ENCODE measurements around the gene SCAMP1.

The SCAMP1 gene

DNA sequence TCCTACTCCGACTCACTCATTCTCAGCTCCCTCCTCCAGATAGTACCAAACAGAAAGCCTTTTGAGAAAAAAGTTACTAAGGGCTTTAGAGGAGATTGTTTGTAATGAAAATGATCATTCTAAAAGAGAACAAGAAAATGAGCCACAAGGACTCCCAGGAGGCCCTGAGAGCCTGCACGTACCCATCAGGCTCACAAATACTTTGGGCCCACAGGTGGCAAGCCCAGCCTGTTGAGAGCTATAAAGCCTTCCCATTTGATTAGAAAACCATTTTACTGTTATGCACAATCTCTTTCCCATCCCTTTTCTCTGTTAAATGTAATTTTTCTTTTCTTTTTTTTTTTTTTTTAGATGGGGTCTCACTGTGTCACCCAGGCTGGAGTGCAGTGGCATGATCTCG, 152.0 kb downstream of the SCAMP1 start:
- DNase-seq (ENCODE audit: low spot score): no peak

DNA sequence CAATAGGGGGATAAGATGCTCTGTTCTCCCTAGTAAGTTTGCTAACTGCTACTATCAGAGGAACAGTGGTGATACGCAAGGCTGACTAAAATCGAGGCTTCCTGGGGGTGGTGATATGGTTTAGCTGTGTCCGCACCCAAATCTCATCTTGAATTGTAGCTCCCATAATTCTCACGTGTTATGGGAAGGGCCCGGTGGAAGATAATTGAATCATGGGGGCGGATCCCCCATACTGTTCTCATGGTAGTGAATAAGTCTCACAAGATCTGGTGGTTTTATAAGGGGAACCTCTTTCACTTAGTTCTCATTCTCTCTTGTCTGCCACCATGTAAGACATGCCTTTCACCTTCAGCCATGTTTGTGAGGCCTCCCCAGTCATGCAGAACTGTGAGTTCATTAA, 153.0 kb downstream of the SCAMP1 start:
- DNase-seq (ENCODE audit: low spot score): no peak

DNA sequence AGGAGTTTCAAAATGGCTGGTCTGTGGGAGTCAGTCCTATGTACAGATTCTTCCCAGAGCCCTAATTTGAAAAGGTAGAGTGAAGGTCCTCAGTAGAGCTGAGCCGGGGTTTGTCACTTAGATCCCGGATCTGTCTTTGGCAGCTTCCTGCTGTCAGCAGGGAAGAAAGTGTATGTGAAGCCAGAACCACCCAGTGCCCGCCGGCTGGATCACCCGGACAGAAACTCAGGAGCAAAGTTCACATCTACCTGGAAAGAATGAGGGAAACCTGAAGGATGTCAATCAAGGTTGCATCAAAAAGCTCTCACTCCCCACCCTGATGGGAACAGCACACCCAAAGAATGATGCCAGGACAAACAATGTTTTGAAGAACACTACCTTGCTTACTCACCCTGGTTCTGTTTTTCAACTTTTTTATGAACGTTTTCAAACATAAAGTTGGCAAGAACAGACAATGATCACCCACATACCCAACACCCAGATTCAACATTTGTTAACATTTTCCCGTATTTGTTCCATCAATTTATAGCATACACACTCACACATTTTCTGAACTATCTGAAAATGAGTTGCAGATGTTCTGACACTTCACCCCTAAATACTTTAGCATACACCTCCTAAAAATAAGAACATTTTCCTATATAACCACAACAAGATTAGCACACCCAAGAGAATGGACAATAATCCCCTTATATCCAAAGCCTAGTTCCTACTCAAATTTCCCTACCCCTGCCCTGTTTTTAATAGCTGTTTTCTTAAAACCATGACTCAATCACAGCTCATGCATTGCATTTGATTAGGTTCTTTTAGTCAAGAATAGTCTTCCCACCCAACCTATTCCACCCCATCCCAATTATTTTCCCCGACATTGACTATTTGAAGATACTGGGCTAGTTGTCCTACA, 154.3 kb downstream of the SCAMP1 start:
- DNase-seq (ENCODE audit: low spot score): no peak

DNA sequence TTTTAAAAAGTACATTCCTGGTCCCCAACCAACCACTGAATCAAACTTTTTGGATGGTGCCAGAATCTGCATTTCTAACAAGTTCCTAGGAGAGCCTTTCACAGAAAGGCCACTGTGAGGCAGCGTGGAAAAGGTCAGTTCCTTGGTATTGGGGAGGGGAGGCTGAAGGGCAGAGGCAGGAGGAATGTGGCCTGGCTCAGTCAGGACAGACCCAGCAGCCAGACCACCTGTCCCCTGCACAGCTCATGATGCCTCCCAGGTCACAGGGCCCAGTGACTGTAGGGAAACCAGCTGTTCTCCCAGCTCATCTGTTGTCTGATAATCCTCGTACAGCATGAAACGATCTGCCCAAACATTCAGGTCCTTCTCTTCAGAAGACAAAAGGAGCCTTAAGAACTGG, 155.3 kb downstream of the SCAMP1 start:
- DNase-seq (ENCODE audit: low spot score): no peak

DNA sequence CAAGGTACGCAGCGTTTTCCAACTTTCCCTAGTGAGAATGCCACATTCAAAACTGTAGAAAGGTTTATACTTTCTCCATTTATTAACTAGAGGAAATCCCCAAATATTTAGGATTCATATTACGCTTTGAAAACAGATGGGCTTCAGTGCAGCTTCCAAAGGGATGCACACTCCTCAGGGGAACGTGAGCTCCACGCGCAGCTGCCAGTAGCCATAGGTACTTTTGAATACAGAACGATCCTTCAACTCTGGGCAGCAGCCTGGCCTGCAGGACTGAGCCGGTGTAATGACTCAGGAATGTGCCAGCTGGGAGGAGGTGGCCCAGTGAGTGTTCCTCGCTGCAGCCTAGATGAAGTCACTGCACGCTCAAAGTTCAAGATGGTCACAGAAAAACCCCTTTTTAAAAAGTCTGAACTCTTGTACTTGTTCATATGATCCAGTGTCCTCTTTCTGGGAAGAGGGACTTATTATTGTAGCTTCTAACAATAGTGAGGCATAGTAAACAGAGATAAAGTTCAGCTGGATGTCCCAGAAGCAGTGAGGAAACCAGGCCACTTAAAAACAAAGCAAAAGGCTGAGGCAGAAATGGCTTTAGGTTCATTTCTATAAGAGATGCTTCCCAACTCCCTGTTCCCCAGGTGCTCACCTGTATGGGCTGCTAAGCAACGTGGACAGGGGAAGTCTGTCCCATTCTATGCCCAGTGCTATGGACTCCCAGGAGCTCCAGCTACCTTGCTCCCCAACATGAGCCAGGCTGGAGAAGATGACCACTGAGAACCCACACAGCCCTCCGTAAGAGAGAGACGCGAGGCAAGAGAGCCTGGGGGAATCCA, 158.2 kb downstream of the SCAMP1 start:
- DNase-seq (ENCODE audit: low spot score): peak; percentile 86

DNA sequence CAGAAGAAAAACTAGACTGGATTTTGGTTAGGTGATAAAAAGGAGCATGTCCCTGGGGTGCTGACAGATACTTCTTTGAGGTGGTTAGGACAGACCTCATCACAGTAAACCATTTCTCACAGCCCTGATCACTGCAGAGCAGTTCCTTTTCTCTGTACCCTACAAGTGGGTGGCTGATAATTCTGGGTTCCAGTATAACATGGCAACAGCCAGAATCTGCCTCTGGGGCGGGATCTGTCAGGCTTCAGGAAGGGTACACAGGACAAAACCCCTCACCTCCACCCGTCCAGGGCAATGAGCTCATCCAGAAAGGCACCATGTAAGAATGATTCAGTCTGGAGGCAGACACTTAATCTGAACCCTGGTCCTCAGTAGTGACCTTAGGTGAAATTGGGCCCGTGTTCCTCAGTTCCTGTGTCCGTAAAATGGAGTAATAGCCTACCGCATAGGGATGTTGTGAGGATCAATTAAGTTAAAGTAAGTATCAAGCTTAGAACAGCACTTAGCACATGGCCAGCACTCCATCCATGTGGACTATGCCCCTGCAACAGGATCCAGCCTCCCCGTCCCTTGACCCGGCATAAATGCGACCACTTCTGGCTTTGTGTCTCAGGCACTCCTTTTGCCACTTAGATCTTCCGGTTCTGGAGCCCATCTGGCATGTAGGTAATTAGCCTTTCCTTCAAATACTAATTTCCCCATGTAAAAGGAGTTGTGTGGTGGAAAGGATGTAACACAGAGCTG, 159.0 kb downstream of the SCAMP1 start:
- no peak for DNase-seq (ENCODE audit: low spot score)

DNA sequence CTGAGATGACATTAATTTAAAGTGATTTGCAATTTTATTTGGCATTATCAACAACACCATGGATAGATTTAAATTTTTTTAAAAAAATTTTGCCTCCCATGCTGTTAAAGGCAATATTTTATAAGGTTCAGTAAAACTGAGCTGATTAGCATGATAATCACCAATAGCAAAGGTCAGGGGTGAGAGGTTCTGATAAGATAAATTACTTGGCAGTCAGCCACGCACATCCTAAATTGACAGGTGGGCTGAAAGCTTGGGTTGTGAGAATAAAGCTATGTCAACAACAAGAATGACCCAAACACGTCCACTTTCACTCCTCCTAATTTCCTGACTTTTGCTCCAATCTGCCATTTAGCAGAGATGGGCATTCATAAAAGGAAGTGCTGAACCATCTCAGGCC, 161.0 kb downstream of the SCAMP1 start:
- no peak for DNase-seq (ENCODE audit: low spot score)

DNA sequence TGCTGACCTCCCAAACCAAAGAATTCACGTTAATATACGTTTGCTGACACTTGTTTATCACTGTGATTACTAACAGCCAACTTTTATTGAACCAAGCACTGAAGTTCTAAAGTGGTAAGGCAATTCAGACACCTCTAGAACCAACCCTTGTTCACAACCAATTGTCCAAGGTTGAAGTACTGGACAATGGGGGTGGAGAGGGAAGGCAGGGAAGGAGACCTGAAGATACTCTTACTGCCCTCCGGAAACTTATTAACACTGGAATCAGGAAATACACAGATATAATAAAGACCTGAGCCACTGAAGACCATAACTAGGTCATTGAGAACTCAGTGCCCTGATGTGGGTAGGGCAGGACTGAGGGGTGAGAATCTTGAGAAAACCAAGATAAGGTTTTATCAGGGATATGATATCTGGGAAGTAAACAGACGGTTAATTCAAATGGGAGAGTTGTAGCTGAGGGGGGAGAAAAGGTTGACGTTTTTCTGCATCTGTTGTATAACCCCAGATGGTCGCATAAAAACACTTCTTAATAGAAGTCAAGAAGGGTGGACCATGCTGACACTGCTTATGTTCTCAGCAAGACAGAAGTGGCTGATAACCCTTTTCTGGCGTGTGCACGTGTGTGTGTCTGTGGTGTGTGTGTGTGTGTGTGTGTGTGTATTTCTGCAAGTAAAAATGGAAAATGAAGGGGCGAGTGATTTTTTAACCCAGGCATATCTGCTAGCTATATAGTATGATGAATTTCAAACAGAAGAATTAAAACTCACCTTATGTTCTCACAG, 162.3 kb downstream of the SCAMP1 start:
- DNase-seq (ENCODE audit: low spot score): no peak

DNA sequence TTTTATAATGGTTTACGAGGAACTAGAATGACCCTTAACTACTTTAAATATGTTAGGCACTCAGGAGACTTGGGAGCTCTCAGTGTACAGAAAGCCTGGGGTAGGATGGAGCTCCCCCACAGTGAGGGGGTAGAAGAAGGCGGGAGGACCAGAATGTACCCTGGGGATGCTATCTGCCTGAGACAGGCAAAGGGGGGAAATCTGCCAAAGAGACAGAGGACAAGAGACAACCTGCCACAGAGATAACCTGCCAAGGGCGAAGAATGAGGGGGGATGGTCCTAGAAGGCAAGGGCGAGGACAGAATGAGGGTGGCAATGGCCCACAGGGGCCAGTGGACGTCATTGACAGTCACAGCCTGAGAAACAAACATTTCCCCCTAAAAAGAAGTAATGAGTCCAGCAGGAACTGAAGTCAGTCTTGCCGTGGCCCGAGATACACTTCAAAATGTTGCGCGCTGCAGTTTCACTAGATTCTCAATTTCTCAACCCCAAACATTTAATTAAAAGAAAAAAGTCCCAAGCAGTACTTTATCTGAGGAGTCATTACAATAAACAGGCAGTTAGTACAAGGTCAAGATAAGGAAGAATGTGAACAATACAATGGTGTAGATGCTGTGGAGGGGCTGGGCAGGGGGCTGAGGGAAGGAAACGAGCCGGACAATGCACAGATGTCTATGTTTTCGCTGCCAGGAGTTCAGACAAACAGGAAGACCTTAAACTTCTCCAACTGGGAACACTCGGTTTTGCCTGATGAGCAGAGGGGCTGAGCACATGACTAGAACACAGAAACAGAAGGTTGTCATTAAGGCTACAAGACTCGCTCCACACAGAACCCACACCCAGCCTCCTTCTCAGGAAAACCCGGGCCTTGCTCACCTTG, 163.1 kb downstream of the SCAMP1 start:
- no peak for DNase-seq (ENCODE audit: low spot score)

DNA sequence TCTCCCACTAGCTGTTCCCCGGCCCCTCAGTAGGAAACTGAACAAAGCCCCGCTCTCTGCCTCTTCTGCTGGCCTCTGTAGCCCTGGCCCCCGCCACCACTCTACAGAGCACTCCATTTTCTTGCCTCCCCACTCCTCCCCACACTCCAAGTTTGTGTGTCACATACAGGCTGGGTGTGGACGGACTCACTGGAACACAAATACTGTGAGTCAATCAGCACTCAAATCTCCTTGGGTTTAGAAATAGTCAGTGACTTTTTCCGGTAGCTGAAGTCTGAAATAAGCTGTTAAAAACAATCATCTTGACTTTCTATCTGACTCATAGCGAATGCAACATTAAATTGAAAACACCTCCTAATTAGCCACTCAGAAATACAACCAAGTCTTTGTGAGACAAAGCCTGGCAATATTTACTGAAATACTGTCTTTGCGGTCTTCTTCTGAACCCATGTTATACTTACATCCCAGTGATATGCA, 165.7 kb downstream of the SCAMP1 start:
- DNase-seq (ENCODE audit: low spot score): peak; percentile 63

DNA sequence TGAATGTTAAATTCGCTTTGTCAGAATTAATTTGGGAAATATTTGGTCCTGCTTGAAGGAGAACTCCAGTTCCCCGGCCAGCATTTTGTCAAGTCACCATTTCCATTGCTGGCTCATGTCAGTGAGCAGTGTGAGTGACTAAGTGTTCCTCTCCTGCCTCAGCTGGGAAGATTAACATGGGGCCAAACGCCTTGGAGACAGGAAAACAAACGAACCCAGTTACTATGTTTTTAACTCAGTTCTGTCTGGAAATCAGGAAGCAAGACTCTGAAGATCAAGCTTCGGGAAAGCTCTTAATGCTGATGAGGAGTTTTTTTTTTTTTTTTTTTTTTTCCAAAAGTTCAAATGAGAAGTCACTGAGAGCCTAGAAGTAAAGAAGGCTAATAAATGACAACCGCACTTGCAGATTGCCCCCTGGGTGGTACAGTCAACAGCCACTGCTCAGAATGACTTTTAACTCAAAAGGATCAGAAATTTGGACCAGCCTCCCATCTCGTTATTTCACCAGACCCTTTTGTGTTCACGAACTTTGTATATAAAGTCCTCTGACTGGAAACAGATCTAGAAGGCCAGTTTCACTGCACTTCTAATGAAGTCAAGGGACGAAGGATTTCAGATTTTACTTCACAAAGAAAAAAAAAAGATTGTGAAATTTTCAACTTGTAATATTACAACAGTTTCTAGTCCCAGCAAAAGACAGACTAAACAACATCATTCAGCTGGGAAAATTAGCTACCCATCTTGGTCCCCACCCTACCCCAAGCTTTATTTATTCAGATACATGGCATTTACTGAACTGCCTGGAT, 166.8 kb downstream of the SCAMP1 start:
- DNase-seq (ENCODE audit: low spot score): peak; percentile 75

DNA sequence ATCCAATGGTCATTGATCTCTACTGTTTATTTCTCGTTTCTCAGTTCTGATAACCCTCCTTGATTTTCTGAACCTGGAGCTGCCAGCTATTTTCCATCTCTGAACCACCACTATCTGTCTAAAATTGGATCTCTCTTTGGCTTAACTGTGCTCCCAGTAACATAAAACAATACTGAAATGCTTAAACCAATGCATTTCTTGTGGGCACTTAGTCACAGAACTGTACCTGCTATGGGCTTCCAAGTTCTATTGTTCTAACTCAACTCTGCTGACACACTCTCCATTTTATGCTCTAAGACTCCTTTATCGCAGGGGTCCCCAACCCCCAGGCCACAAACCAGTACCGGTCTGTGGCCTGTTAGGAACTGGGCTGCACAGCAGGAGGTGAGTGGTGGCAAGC, 167.5 kb downstream of the SCAMP1 start:
- no peak for DNase-seq (ENCODE audit: low spot score)

All from GM03348 (cell line).